GM18508 (cell line): ENCODE results near the gene WFIKKN2.

Experiments
- ATAC-seq: cut with Tn5 transposase; IDR thresholded peaks from one replicate; pipeline ENCODE4 v1.9.1; 2021; ENCODE audit warnings: moderate number of reproducible peaks; ENCODE audit not compliant: insufficient read depth, unreplicated experiment

The WFIKKN2 gene

GRCh38 chr17:50833510-50834428 is 1.6 kb upstream of the WFIKKN2 start:
- ATAC-seq: no peak

- ATAC-seq: no peak
Measured at GRCh38 chr17:50834429-50835300, 721 bp upstream of the WFIKKN2 start.

- no peak for ATAC-seq
Measured at GRCh38 chr17:50836826-50837225, 1.4 kb downstream of the WFIKKN2 start.

GRCh38 chr17:50837286-50837979 is 2.0 kb downstream of the WFIKKN2 start:
- ATAC-seq: no peak

GRCh38 chr17:50837980-50838954 is 2.9 kb downstream of the WFIKKN2 start:
- ATAC-seq: no peak

- ATAC-seq: no peak
Measured at GRCh38 chr17:50839591-50840310, 4.4 kb downstream of the WFIKKN2 start.

GRCh38 chr17:50840311-50840851 is 5.0 kb downstream of the WFIKKN2 start:
- no peak for ATAC-seq

GRCh38 chr17:50841277-50841948 is 6.0 kb downstream of the WFIKKN2 start:
- ATAC-seq: no peak

- no peak for ATAC-seq
Measured at GRCh38 chr17:50841949-50842354, 6.6 kb downstream of the WFIKKN2 start.

- ATAC-seq: no peak
Measured at GRCh38 chr17:50842506-50843149, 7.2 kb downstream of the WFIKKN2 start.

GRCh38 chr17:50843150-50843905 is 7.9 kb downstream of the WFIKKN2 start:
- ATAC-seq: no peak

GRCh38 chr17:50844117-50844700 is 8.8 kb downstream of the WFIKKN2 start:
- ATAC-seq: no peak

GRCh38 chr17:50845240-50846147 is 10.1 kb downstream of the WFIKKN2 start:
- ATAC-seq: no peak

- ATAC-seq: no peak
Measured at GRCh38 chr17:50847566-50847965, 12.2 kb downstream of the WFIKKN2 start.

- no peak for ATAC-seq
Measured at GRCh38 chr17:50848039-50848438, 12.7 kb downstream of the WFIKKN2 start.
